Measurements from ENCODE around the gene ENGASE.

The ENGASE gene

GRCh38 chr17:79051306-79051705 lies 23.3 kb upstream of the ENGASE start:
- Histone ChIP-seq H3K4me2 (ENCODE audit: low read length) (no peak overlapping the region), H3K79me2 (no peaks in the 10 kb centered on the region), H3K36me3 (ENCODE audit: control insufficient read depth, insufficient read depth, low read length) (no peaks in the 10 kb centered on the region), H3K4me3 (ENCODE audit: low read depth, low read length) (no peak overlapping the region), H2AFZ (no peak overlapping the region), H3K9ac (no peak overlapping the region), H3K9me3 (ENCODE audit: control insufficient read depth, low read length) (no peaks in the 10 kb centered on the region), H3K4me1 (no peaks in the 10 kb centered on the region), H3K27ac (no peak overlapping the region), H3K27me3 (ENCODE audit: control insufficient read depth, insufficient read depth, low read length) (no peaks in the 10 kb centered on the region)
- TF ChIP-seq CTCF (IDR thresholded peaks at IDR 0.05), result no peak

- H3K79me2 ChIP-seq, result no peaks in the 10 kb centered on the region
- H3K9me3 ChIP-seq (ENCODE audit: control insufficient read depth, low read length), result no peaks in the 10 kb centered on the region
- H3K9ac ChIP-seq, result no peak overlapping the region
- H3K27me3 ChIP-seq (ENCODE audit: control insufficient read depth, insufficient read depth, low read length), result no peaks in the 10 kb centered on the region
- H3K4me3 ChIP-seq (ENCODE audit: low read depth, low read length), result no peak overlapping the region
- no peaks in the 10 kb centered on the region for H3K4me1 ChIP-seq
- H3K36me3 ChIP-seq (ENCODE audit: control insufficient read depth, insufficient read depth, low read length), result no peaks in the 10 kb centered on the region
- no peak overlapping the region for H2AFZ ChIP-seq
- no peak overlapping the region for H3K27ac ChIP-seq
- no peak overlapping the region for H3K4me2 ChIP-seq (ENCODE audit: low read length)
- TF ChIP-seq CTCF (IDR thresholded peaks at IDR 0.05), result no peak
Observed at GRCh38 chr17:79052131-79052530, 22.5 kb upstream of the ENGASE start.

GRCh38 chr17:79053251-79053925 lies 21.2 kb upstream of the ENGASE start:
- Histone ChIP-seq H2AFZ (no peak overlapping the region), H3K79me2 (no peaks in the 10 kb centered on the region), H3K27ac (no peak overlapping the region), H3K4me2 (ENCODE audit: low read length) (no peak overlapping the region), H3K9me3 (ENCODE audit: control insufficient read depth, low read length) (no peaks in the 10 kb centered on the region), H3K4me1 (no peaks in the 10 kb centered on the region), H3K27me3 (ENCODE audit: control insufficient read depth, insufficient read depth, low read length) (no peaks in the 10 kb centered on the region), H3K9ac (no peak overlapping the region), H3K4me3 (ENCODE audit: low read depth, low read length) (no peak overlapping the region), H3K36me3 (ENCODE audit: control insufficient read depth, insufficient read depth, low read length) (no peaks in the 10 kb centered on the region)
- TF ChIP-seq CTCF (IDR thresholded peaks at IDR 0.05), result no peak

- no peaks in the 10 kb centered on the region for H3K4me1 ChIP-seq
- H3K27ac ChIP-seq, result peak overlapping the region; percentile 24
- no peak overlapping the region for H3K9ac ChIP-seq
- no peak overlapping the region for H3K4me2 ChIP-seq (ENCODE audit: low read length)
- no peaks in the 10 kb centered on the region for H3K27me3 ChIP-seq (ENCODE audit: control insufficient read depth, insufficient read depth, low read length)
- H2AFZ ChIP-seq, result no peak overlapping the region
- H3K9me3 ChIP-seq (ENCODE audit: control insufficient read depth, low read length), result no peaks in the 10 kb centered on the region
- no peak overlapping the region for H3K4me3 ChIP-seq (ENCODE audit: low read depth, low read length)
- no peak for TF ChIP-seq CTCF (IDR thresholded peaks at IDR 0.05)
- no peaks in the 10 kb centered on the region for H3K79me2 ChIP-seq
- no peaks in the 10 kb centered on the region for H3K36me3 ChIP-seq (ENCODE audit: control insufficient read depth, insufficient read depth, low read length)
Observed at GRCh38 chr17:79054200-79054960, 20.2 kb upstream of the ENGASE start.
